CD14-positive monocyte (primary cell): ENCODE data around the gene LPCAT1. TPM values are rescaled to one million over a fixed set of nuclear protein-coding genes. Genes with fewer than 3 reads are reported as not detected.

ENCODE experiments used
- DNase-seq, 3 donors: peaks; one replicate each; pipeline ENCODE4 v3.0.0-alpha.2; 2011 to 2022
- H2AFZ ChIP-seq: 2 replicates; pipeline ENCODE4 v1.6.0; 2012; ENCODE audit warnings: mild to moderate bottlenecking, low read depth, low read length, inconsistent platforms; ENCODE audit not compliant: insufficient read depth, poor library complexity, severe bottlenecking
- H3K27ac ChIP-seq, 2 donors: 1 replicate in 1 of 2; 2 replicates in 1 of 2; pipeline ENCODE4 v1.5.1; 2012 to 2013; ENCODE audit warnings: low read length in 2 of 2, control low read depth in 1 of 2, inconsistent platforms in 1 of 2, low read depth in 1 of 2, mild to moderate bottlenecking in 1 of 2
- H3K27me3 ChIP-seq, 2 donors: one replicate each; pipeline versions ENCODE4 v1.6.0 to v1.6.1; 2011 to 2013; ENCODE audit warnings: low read length in 2 of 2; ENCODE audit not compliant: control insufficient read depth in 2 of 2, insufficient read depth in 2 of 2
- H3K36me3 ChIP-seq, 2 donors: replicated peaks in 1 of 2; 1 replicate in 1 of 2; 2 replicates in 1 of 2; pipeline versions ENCODE4 v1.5.1 to v1.6.1; 2012 to 2013; ENCODE audit warnings: low read length in 2 of 2, control low read depth in 1 of 2, inconsistent platforms in 1 of 2, mild to moderate bottlenecking in 1 of 2; ENCODE audit not compliant: insufficient read depth in 2 of 2, control insufficient read depth in 1 of 2
- H3K4me1 ChIP-seq, 2 donors: 1 replicate in 1 of 2; 2 replicates in 1 of 2; pipeline versions ENCODE4 v1.5.1 to v1.6.1; 2012 to 2013; ENCODE audit warnings: low read length in 2 of 2, control low read depth in 1 of 2, inconsistent platforms in 1 of 2, mild to moderate bottlenecking in 1 of 2, moderate library complexity in 1 of 2; ENCODE audit not compliant: insufficient read depth in 2 of 2, control insufficient read depth in 1 of 2
- H3K4me2 ChIP-seq: replicated peaks from 2 replicates; pipeline ENCODE3; 2012; ENCODE audit warnings: low read length, moderate library complexity, mild to moderate bottlenecking; ENCODE audit not compliant: poor library complexity, severe bottlenecking; ENCODE audit errors: extremely low read depth
- H3K4me3 ChIP-seq, 3 experiments: fragments of 200-600 bp in 1 of 3; sonication (generic) in 1 of 3; replicated peaks in 1 of 3; 1 replicate in 2 of 3; 2 replicates in 1 of 3; pipeline ENCODE4 v1.5.1; 2011 to 2013; ENCODE audit warnings: low read length in 3 of 3, mild to moderate bottlenecking in 3 of 3, control low read depth in 2 of 3, low read depth in 2 of 3, inconsistent platforms in 1 of 3, moderate library complexity in 1 of 3
- H3K79me2 ChIP-seq: 2 replicates; pipeline ENCODE4 v1.6.0; 2012; ENCODE audit warnings: mild to moderate bottlenecking, control low read depth, inconsistent platforms, low read length, moderate library complexity; ENCODE audit not compliant: insufficient read depth
- H3K9ac ChIP-seq: 2 replicates; pipeline ENCODE4 v1.6.0; 2017; ENCODE audit warnings: low read length, mild to moderate bottlenecking; ENCODE audit not compliant: insufficient read depth, poor library complexity, severe bottlenecking
- H3K9me3 ChIP-seq, 2 donors: replicated peaks in 1 of 2; 1 replicate in 1 of 2; 2 replicates in 1 of 2; pipeline versions ENCODE4 v1.5.1 to v1.6.1; 2012 to 2013; ENCODE audit warnings: low read length in 2 of 2, control low read depth in 1 of 2; ENCODE audit not compliant: control insufficient read depth in 1 of 2, insufficient read depth in 1 of 2
- H4K20me1 ChIP-seq: 2 replicates; pipeline ENCODE4 v1.6.0; 2012; ENCODE audit warnings: mild to moderate bottlenecking, low read length, control low read depth, moderate library complexity; ENCODE audit not compliant: insufficient read depth
- H3K27ac Mint-ChIP-seq, 7 donors: one replicate each; pipeline ENCODE4 v1.8.0; 2020; ENCODE audit warnings: mild to moderate bottlenecking in 7 of 7, mixed read lengths in 7 of 7, moderate library complexity in 6 of 7, inconsistent platforms in 2 of 7
- H3K27me3 Mint-ChIP-seq, 3 donors: one replicate each; pipeline ENCODE4 v1.8.0; 2021 to 2022; ENCODE audit warnings: low read depth in 3 of 3, mild to moderate bottlenecking in 3 of 3, mixed read lengths in 3 of 3, moderate library complexity in 3 of 3, inconsistent platforms in 1 of 3
- H3K36me3 Mint-ChIP-seq, 2 donors: one replicate each; pipeline ENCODE4 v1.8.0; 2020; ENCODE audit warnings: mixed read lengths in 2 of 2, inconsistent platforms in 1 of 2, mild to moderate bottlenecking in 1 of 2
- H3K4me1 Mint-ChIP-seq: one replicate; pipeline ENCODE4 v1.8.0; 2020; ENCODE audit warnings: mild to moderate bottlenecking, mixed read lengths
- H3K4me3 Mint-ChIP-seq, 2 donors: one replicate each; pipeline ENCODE4 v1.8.0; 2020; ENCODE audit warnings: mild to moderate bottlenecking in 2 of 2, mixed read lengths in 2 of 2, moderate library complexity in 1 of 2
- H3K9me3 Mint-ChIP-seq, 7 donors: one replicate each; pipeline ENCODE4 v1.8.0; 2020 to 2022; ENCODE audit warnings: mixed read lengths in 7 of 7, mild to moderate bottlenecking in 6 of 7, moderate library complexity in 6 of 7, inconsistent platforms in 2 of 7
- CTCF ChIP-seq: fragments of 200-600 bp; IDR thresholded peaks from one replicate; pipeline ENCODE4 v1.8.0; 2022; ENCODE audit warnings: antibody characterized with exemption, mild to moderate bottlenecking
- WGBS: methylation state at CpG from one replicate; pipeline ENCODE4 v1.1.5; 2013; ENCODE audit warnings: missing lambda C conversion rate; ENCODE audit not compliant: insufficient coverage; 5-methylcytosine and 5-hydroxymethylcytosine counted together
- intact Hi-C, 2 donors: fragments of 100-400 bp; cut with micrococcal nuclease; formaldehyde crosslinking; loops; one replicate each; pipeline versions ENCODE4 v1.15.0 to v1.15.1; 2023
- polyA plus RNA-seq, 3 donors: library from polyadenylated mRNA; depleted of rRNA in 1 of 3; unstranded in 2 of 3; stranded (reverse) in 1 of 3; fragments of 300-500 nt in 2 of 3; fragments of >200 nt in 1 of 3; fragmentation: Illumina TruSeq in 2 of 3; gene quantifications; 1 replicate in 2 of 3; 2 replicates in 1 of 3; pipeline ENCODE4 v1.2.3, GENCODE V29; 2012 to 2021

Gene LPCAT1
- polyA plus RNA-seq, 3 donors: 34.1 to 53.9 (median 34.8) TPM

DNA sequence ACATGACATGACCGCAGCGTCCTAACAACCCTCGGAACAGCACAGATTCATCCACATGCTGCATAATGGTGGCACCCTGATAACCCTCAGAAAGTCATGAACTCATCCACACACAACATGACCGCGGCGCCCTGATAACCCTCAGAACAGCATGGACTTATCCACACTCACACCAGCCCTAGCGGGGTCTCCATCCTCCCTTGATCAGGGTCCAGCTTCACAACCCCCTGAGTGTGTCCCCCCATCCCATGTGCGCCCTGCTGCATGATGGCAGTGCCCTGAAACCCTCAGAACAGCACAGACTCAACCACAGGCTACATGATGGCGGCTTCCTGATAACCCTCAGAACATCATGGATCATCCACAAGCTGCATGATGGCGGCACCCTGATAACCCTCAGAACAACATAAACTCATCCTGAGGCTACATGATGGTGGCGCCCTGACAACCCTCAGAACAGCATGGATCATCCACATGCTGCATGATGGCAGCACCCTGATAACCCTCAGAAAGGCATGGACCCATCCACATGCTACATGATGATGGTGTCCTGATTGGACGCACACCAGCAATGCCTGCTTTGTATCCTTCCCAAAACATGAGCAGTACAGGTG lies 106.8 kb downstream of the LPCAT1 start:
- WGBS: 93% methylated on average over 11 of the region's 12 CpGs
- Histone ChIP-seq H4K20me1 (no peaks in the 10 kb centered on the region), H3K36me3 (no peaks in the 10 kb centered on the region), H2AFZ (no peak overlapping the region), H3K4me3 (no peak overlapping the region), H3K9ac (no peak overlapping the region), H3K4me2 (no peak overlapping the region), H3K27ac (no peak overlapping the region), H3K9me3 (no peaks in the 10 kb centered on the region), H3K27me3 (no peaks in the 10 kb centered on the region), H3K79me2 (no peaks in the 10 kb centered on the region), H3K4me1 (no peaks in the 10 kb centered on the region)
- DNase-seq: no peak
- no peak for TF ChIP-seq CTCF
- H3K27ac Mint-ChIP-seq: peak overlapping the region in 1 of 7 donors; percentile 10
- no peak overlapping the region for H3K4me3 Mint-ChIP-seq
- intact Hi-C loops: no loop called here
- H3K9me3 Mint-ChIP-seq: peaks cover 0 to 7% (median 3%) of the 10 kb centered on the region in 7 donors
- no peaks in the 10 kb centered on the region for H3K4me1 Mint-ChIP-seq
- no peaks in the 10 kb centered on the region for H3K36me3 Mint-ChIP-seq
- peaks cover 2 to 12% (median 5%) of the 10 kb centered on the region in 3 donors for H3K27me3 Mint-ChIP-seq

GRCh38 chr5:1415626-1416360 lies 108.0 kb downstream of the LPCAT1 start:
- H4K20me1 ChIP-seq: no peaks in the 10 kb centered on the region
- WGBS: 83% methylated on average over 15 of the region's 22 CpGs
- H3K27me3 Mint-ChIP-seq: peaks cover 2 to 15% (median 5%) of the 10 kb centered on the region in 3 donors
- no peaks in the 10 kb centered on the region for H3K36me3 ChIP-seq
- TF ChIP-seq CTCF: no peak
- no peak overlapping the region for H3K9ac ChIP-seq
- no peak overlapping the region for H3K4me3 ChIP-seq
- H2AFZ ChIP-seq: no peak overlapping the region
- no peaks in the 10 kb centered on the region for H3K4me1 ChIP-seq
- H3K9me3 ChIP-seq: no peaks in the 10 kb centered on the region
- no peak overlapping the region for H3K4me2 ChIP-seq
- H3K27me3 ChIP-seq: no peaks in the 10 kb centered on the region
- H3K36me3 Mint-ChIP-seq: no peaks in the 10 kb centered on the region
- no peak overlapping the region for H3K27ac Mint-ChIP-seq
- H3K27ac ChIP-seq: no peak overlapping the region
- no peak overlapping the region for H3K4me3 Mint-ChIP-seq
- DNase-seq: no peak
- no peaks in the 10 kb centered on the region for H3K4me1 Mint-ChIP-seq
- intact Hi-C loops: no loop called here
- peaks cover 0 to 4% (median 2%) of the 10 kb centered on the region in 7 donors for H3K9me3 Mint-ChIP-seq
- H3K79me2 ChIP-seq: no peaks in the 10 kb centered on the region
